Measurements from ENCODE around the gene RGS3. TPM values are rescaled to one million over a fixed set of nuclear protein-coding genes. Genes with fewer than 3 reads are reported as not detected.

The RGS3 gene
- total RNA-seq, 1 donor from 2014 or later: 187 TPM

DNA sequence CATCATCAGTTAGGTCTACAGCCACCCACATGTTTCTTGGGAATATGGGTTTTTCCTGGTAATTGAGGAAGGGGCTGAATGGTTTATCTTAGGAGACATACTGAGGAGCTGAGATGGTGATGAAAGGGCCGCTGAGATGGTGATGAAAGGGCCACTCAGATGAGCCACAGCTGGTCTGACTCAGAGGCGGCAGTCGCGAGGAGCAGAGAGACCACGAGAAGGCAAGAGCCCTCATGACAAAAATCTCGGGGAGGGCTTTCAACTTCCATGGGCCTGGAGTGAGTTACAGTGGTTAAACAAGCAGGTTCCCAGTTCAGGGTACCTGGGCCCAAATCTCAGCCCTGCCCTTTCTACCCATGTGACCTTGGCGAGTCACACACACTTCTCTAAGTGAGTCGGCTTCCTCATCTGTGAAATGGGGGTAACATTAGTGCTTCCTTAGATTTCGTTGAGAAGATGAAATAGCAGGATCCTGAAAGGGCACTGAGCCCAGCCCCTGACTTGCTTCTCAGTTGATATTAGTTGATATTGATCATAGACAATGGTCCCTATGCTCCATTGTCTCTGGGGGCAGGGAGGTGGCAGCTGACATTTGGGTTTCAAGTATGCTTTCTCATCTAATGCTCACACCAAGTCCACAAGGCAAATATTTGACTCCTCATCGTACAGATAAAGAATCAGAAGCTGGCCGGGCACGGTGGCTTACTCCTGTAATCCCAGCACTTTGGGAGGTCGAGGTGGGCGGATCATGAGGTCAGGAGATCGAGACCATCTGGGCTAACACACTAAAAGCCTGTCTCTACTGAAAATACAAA lies 169.5 kb downstream of the RGS3 start:
- Histone ChIP-seq H3K36me3 (no peaks in the 10 kb centered on the region), H3K4me1 (peaks cover 17% of the 10 kb centered on the region), H3K9me3 (replicated peaks) (no peaks in the 10 kb centered on the region), H3K4me3 (no peak overlapping the region), H3K27me3 (ENCODE audit: low read depth) (no peaks in the 10 kb centered on the region), H3K27ac (replicated peaks) (no peak overlapping the region)
- intact Hi-C loops (cut with micrococcal nuclease): no loop called here
- TF ChIP-seq, protein P1, sequence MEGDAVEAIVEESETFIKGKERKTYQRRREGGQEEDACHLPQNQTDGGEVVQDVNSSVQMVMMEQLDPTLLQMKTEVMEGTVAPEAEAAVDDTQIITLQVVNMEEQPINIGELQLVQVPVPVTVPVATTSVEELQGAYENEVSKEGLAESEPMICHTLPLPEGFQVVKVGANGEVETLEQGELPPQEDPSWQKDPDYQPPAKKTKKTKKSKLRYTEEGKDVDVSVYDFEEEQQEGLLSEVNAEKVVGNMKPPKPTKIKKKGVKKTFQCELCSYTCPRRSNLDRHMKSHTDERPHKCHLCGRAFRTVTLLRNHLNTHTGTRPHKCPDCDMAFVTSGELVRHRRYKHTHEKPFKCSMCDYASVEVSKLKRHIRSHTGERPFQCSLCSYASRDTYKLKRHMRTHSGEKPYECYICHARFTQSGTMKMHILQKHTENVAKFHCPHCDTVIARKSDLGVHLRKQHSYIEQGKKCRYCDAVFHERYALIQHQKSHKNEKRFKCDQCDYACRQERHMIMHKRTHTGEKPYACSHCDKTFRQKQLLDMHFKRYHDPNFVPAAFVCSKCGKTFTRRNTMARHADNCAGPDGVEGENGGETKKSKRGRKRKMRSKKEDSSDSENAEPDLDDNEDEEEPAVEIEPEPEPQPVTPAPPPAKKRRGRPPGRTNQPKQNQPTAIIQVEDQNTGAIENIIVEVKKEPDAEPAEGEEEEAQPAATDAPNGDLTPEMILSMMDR (IDR thresholded peaks at IDR 0.05; ENCODE audit: borderline replicate concordance): no peak
- DNase-seq: no peak

DNA sequence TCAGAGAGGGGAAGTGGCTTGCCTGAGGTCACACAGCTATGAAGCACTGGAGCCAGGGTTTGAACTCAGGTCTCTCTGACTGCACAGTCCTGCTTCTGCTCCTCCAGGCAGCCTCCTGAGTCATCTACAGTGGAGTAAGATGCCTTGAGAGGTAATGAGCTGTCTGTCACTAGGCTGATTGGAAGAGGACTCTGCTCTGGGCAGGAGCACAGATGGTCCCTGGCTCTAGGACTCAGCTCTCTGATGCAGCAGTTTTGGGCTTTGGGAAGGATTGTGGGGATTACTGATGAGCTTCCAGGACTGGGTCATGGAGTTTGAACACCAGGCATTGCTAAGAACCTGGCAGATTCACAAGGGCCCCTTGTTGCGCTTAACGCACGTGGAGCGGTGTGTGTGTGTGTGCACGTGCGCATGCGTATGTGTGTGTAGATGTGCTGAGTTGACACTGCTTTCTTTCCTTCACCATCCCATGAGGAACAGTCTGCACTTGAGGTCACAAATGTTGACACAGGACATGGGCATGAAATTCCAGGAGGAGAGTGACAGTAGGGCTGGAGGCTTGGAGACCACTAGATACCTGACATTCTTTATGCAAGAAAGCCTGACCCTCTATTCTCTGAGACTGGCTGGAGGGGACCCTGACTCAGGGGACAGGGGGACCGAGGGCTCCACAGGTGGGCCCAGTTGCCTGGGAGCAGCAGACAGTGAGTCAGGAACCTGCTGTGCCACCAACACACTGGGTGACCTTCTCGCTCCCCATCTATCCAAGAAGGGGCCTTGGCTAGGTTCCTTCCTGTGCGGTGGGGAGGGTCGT lies 170.5 kb downstream of the RGS3 start:
- intact Hi-C loops (cut with micrococcal nuclease): no loop called here
- TF ChIP-seq, protein P1 (IDR thresholded peaks at IDR 0.05; ENCODE audit: borderline replicate concordance): no peak
- Histone ChIP-seq H3K9me3 (replicated peaks) (no peaks in the 10 kb centered on the region), H3K4me1 (peaks cover 17% of the 10 kb centered on the region), H3K27me3 (ENCODE audit: low read depth) (no peaks in the 10 kb centered on the region), H3K36me3 (no peaks in the 10 kb centered on the region), H3K27ac (replicated peaks) (no peak overlapping the region), H3K4me3 (no peak overlapping the region)
- no peak for DNase-seq

DNA sequence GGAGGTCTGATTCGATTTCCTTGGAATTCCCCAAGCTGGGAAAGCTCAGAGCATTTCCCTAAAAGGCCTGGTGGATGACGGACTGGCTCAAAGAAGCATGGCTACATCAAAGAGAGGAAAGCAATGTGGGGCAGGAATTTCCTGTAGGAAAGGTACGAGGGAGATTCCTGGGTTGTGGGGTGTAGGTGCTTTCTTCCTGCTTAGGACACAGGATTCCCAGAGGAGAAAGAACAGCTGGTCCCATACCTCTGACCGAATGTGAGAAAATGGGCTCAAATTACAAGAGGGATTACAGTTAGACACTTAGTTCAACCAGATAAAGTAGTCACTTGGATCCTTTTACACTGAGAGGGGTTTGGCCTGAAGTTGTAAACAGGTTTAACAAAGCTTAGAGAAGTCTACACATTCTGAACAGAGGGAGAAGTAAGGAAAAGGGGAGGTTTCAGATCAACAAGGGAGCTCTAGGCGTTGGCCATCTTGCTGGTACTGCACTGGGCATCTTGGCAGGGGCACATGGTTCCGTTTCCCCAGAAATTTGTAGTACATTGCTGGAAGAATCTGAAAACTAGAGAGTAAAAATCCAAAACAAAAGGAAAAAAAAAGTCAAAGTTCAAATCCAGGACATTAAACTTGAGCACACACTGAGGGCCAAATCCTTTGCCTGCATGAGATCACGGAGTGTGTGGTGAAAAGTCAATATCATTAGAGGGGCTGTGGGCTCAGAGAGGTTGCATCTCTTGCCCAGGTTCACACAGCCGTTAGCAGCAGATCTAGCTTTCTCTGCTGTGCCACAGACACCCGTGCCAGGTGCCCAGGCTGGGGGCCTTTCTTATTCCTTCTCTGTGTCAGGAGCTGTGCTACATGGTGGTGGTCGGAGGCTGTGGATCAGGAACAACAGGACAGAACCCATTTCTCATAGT lies 171.3 kb downstream of the RGS3 start:
- no peak for DNase-seq
- Histone ChIP-seq H3K27ac (replicated peaks) (peak overlapping the region; percentile 5), H3K4me1 (peaks cover 17% of the 10 kb centered on the region), H3K36me3 (no peaks in the 10 kb centered on the region), H3K27me3 (ENCODE audit: low read depth) (no peaks in the 10 kb centered on the region), H3K4me3 (no peak overlapping the region), H3K9me3 (replicated peaks) (no peaks in the 10 kb centered on the region)
- intact Hi-C loops (cut with micrococcal nuclease): no loop called here
- TF ChIP-seq, protein P1 (IDR thresholded peaks at IDR 0.05; ENCODE audit: borderline replicate concordance): no peak

DNA sequence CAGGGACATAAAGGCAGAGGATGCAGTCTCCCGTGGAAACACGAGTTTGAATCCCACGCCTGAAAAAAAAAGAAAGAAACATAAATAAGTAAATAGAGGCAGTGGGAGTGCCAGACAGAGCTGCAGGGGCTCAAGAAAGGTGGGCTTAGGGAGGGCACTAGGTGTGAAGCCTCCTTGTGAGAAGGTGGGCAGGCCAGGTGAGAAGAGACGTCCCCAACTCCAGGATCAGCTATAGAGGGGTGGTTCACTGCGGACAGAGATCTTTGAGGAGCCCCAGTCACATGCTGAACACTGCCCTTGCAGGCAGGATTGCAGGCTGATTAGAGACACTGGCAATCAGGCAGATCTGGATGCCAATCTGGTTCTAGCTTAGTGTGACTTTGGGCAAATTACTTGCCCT lies 172.1 kb downstream of the RGS3 start:
- H3K36me3 ChIP-seq: no peaks in the 10 kb centered on the region
- H3K27ac ChIP-seq (replicated peaks): no peak overlapping the region
- DNase-seq: no peak
- intact Hi-C loops (cut with micrococcal nuclease): no loop called here
- H3K4me1 ChIP-seq: peaks cover 17% of the 10 kb centered on the region
- H3K9me3 ChIP-seq (replicated peaks): no peaks in the 10 kb centered on the region
- TF ChIP-seq, protein P1 (IDR thresholded peaks at IDR 0.05; ENCODE audit: borderline replicate concordance): no peak
- H3K27me3 ChIP-seq (ENCODE audit: low read depth): no peaks in the 10 kb centered on the region
- H3K4me3 ChIP-seq: no peak overlapping the region

DNA sequence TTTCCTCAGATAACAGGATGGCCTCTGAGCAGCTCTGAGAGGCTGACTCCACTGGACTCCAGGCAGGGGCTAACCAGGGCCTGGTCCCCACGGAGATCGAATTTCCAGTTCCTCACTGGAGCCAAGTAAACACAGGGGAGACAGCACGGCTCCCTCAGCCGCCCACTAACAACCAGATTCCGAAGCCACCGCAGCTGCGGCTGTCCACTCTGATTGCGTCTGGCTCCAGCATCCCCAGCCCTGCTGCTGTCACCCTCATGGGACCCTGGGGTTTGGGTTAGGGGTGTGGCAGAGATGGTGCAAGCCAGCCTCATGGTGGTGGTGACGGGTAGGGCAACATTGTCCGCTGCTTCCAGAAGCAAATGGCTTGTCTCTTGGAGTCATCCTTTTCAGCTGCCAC lies 172.6 kb downstream of the RGS3 start:
- H3K27ac ChIP-seq (replicated peaks): no peak overlapping the region
- no peak overlapping the region for H3K4me3 ChIP-seq
- intact Hi-C loops (cut with micrococcal nuclease): no loop called here
- DNase-seq: no peak
- TF ChIP-seq, protein P1 (IDR thresholded peaks at IDR 0.05; ENCODE audit: borderline replicate concordance): no peak
- H3K27me3 ChIP-seq (ENCODE audit: low read depth): no peaks in the 10 kb centered on the region
- no peaks in the 10 kb centered on the region for H3K36me3 ChIP-seq
- H3K4me1 ChIP-seq: peaks cover 17% of the 10 kb centered on the region
- H3K9me3 ChIP-seq (replicated peaks): no peaks in the 10 kb centered on the region

Measured in left ventricle myocardium inferior (tissue), 1 donor.